Liver (tissue), 9 donors: Measurements from ENCODE around the gene NEDD4. TPM values are rescaled to one million over a fixed set of nuclear protein-coding genes. Genes with fewer than 3 reads are reported as not detected.

Experiments
- DNase-seq: peaks from one replicate; pipeline ENCODE4 v3.0.0-alpha.2; 2017; ENCODE audit warnings: low spot score
- H3K27ac ChIP-seq, 2 donors: one replicate each; pipeline ENCODE4 v1.7.0; 2013; ENCODE audit warnings: inconsistent platforms in 2 of 2, low read length in 2 of 2, control low read depth in 1 of 2, low read depth in 1 of 2, mild to moderate bottlenecking in 1 of 2
- H3K27me3 ChIP-seq, 4 donors: one replicate each; pipeline versions ENCODE4 v1.6.1 to v1.7.0; 2013; ENCODE audit warnings: low read length in 3 of 4, inconsistent platforms in 1 of 4, mild to moderate bottlenecking in 1 of 4, moderate library complexity in 1 of 4; ENCODE audit not compliant: control insufficient read depth in 4 of 4, insufficient read depth in 4 of 4
- H3K36me3 ChIP-seq, 4 donors: one replicate each; pipeline versions ENCODE4 v1.6.1 to v1.7.0; 2013; ENCODE audit warnings: low read length in 3 of 4, mild to moderate bottlenecking in 3 of 4, low read depth in 1 of 4, moderate library complexity in 1 of 4; ENCODE audit not compliant: control insufficient read depth in 4 of 4, insufficient read depth in 3 of 4
- H3K4me1 ChIP-seq, 4 donors: one replicate each; pipeline versions ENCODE4 v1.6.1 to v1.7.0; 2013; ENCODE audit warnings: low read length in 3 of 4, mild to moderate bottlenecking in 3 of 4, moderate library complexity in 1 of 4; ENCODE audit not compliant: control insufficient read depth in 4 of 4, insufficient read depth in 4 of 4
- H3K4me3 ChIP-seq, 3 donors: one replicate each; pipeline versions ENCODE4 v1.6.1 to v1.7.0; 2013; ENCODE audit warnings: low read length in 3 of 3, control low read depth in 1 of 3, low read depth in 1 of 3, mild to moderate bottlenecking in 1 of 3
- H3K9ac ChIP-seq, 2 donors: one replicate each; pipeline ENCODE4 v1.7.0; 2013; ENCODE audit warnings: low read length in 2 of 2, mild to moderate bottlenecking in 2 of 2, moderate library complexity in 2 of 2, control low read depth in 1 of 2, low read depth in 1 of 2
- H3K9me3 ChIP-seq, 4 donors: one replicate each; pipeline versions ENCODE4 v1.6.1 to v1.7.0; 2013; ENCODE audit warnings: low read length in 3 of 4; ENCODE audit not compliant: control insufficient read depth in 4 of 4
- EGR1 ChIP-seq, 2 donors: IDR thresholded peaks; 2 replicates each; pipeline ENCODE4 v1.6.1; 2016 to 2018; ENCODE audit warnings: antibody characterized with exemption in 2 of 2, low read depth in 2 of 2
- FOXA1 ChIP-seq: IDR thresholded peaks from 2 replicates; pipeline ENCODE4 v1.6.1; 2016; ENCODE audit warnings: antibody characterized with exemption
- FOXA2 ChIP-seq: IDR thresholded peaks from 2 replicates; pipeline ENCODE4 v1.6.1; 2016; ENCODE audit warnings: antibody characterized with exemption
- GABPA ChIP-seq, 2 donors: IDR thresholded peaks in 1 of 2; conservative IDR thresholded peaks in 1 of 2; 2 replicates each; pipeline ENCODE4 v1.6.1; 2016; ENCODE audit warnings: antibody characterized with exemption in 2 of 2, mild to moderate bottlenecking in 1 of 2, moderate library complexity in 1 of 2
- HNF4A ChIP-seq, 2 donors: conservative IDR thresholded peaks; 2 replicates each; pipeline ENCODE4 v1.6.1; 2016; ENCODE audit warnings: antibody characterized with exemption in 2 of 2, mild to moderate bottlenecking in 2 of 2
- HNF4G ChIP-seq: IDR thresholded peaks from 2 replicates; pipeline ENCODE4 v1.6.1; 2016; ENCODE audit warnings: antibody characterized with exemption
- JUND ChIP-seq, 2 donors: IDR thresholded peaks; 2 replicates each; pipeline ENCODE4 v1.6.1; 2016; ENCODE audit warnings: antibody characterized with exemption in 2 of 2
- NR2F2 ChIP-seq: IDR thresholded peaks from 2 replicates; pipeline ENCODE4 v1.6.1; 2016; ENCODE audit warnings: antibody characterized with exemption
- RXRA ChIP-seq, 2 donors: IDR thresholded peaks; 2 replicates each; pipeline ENCODE4 v1.6.1; 2017 to 2018; ENCODE audit warnings: antibody characterized with exemption in 2 of 2, mild to moderate bottlenecking in 1 of 2
- SP1 ChIP-seq: IDR thresholded peaks from 2 replicates; pipeline ENCODE4 v1.6.1; 2018; ENCODE audit warnings: antibody characterized with exemption, mild to moderate bottlenecking
- TAF1 ChIP-seq: conservative IDR thresholded peaks from 2 replicates; pipeline ENCODE4 v1.6.1; 2016; ENCODE audit warnings: antibody characterized with exemption, mild to moderate bottlenecking
- YY1 ChIP-seq: IDR thresholded peaks from 2 replicates; pipeline ENCODE4 v1.6.1; 2016; ENCODE audit warnings: antibody characterized with exemption, mild to moderate bottlenecking
- WGBS: extraction: QIAGEN DNeasy Blood & Tissue Kit; methylation state at CpG from one replicate; pipeline ENCODE4 v1.1.7; 2013; 5-methylcytosine and 5-hydroxymethylcytosine counted together
- polyA plus RNA-seq, 2 donors: library from polyadenylated mRNA; stranded (reverse) in 1 of 2; unstranded in 1 of 2; fragments of 200-250 nt in 1 of 2; fragments of >200 nt in 1 of 2; fragmentation: Nextera tagmentation in 1 of 2; extraction: Ambion mirVana in 1 of 2; gene quantifications; one replicate each; pipeline versions ENCODE4 v1.2.1 to v1.2.3, GENCODE V29; 2013 to 2015
- total RNA-seq, 2 donors: library from RNA; depleted of rRNA; stranded (reverse); fragments of >200 nt; gene quantifications; one replicate each; pipeline ENCODE4 v1.2.3, GENCODE V29; 2014
- TF ChIP-seq, protein P1 (sequence below): IDR thresholded peaks from 2 replicates; pipeline ENCODE4 v1.6.1; 2016; ENCODE audit warnings: antibody characterized with exemption
- TF ChIP-seq, protein P2 (sequence below): fragments of 150-350 bp; IDR thresholded peaks from 2 replicates; pipeline ENCODE4 v1.5.1; 2017; ENCODE audit warnings: improper control_type of control experiment, low read depth, low read length; ENCODE audit not compliant: missing input control
- TF ChIP-seq, protein P3 (sequence below): IDR thresholded peaks from 2 replicates; pipeline ENCODE4 v1.6.1; 2016; ENCODE audit warnings: antibody characterized with exemption, mild to moderate bottlenecking
- TF ChIP-seq, protein P4 (sequence below): IDR thresholded peaks from 2 replicates; pipeline ENCODE4 v1.6.1; 2016; ENCODE audit warnings: antibody characterized with exemption
- donor health status: healthy.
- donor health status: healthy.
- donor health status: healthy.
- donor health status: healthy.
- donor health status: healthy.

The NEDD4 gene
- total and polyA plus RNA-seq, 4 donors: 9.1 to 17.5 (median 12.4) TPM

DNA sequence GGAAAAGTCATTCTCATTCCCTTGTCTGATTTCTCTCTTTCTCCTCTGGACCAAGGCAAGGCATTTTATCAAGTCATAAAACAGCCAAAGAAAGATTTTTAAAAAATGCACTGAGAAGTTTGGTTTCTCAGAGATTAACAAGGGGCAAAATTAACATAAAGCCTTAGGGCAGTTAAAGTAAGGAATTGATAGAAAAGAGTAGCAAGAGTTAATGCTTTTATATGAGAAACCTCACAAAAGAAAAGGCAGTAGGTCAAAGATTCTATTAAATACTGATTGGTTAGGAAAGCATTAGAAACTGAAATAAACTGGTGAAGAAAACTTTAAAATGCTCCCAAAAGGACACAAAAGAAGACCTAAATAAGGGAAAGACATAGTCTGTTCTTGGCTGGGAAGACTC, 129.5 kb downstream of the NEDD4 start (continued):
- TF ChIP-seq, protein P1, sequence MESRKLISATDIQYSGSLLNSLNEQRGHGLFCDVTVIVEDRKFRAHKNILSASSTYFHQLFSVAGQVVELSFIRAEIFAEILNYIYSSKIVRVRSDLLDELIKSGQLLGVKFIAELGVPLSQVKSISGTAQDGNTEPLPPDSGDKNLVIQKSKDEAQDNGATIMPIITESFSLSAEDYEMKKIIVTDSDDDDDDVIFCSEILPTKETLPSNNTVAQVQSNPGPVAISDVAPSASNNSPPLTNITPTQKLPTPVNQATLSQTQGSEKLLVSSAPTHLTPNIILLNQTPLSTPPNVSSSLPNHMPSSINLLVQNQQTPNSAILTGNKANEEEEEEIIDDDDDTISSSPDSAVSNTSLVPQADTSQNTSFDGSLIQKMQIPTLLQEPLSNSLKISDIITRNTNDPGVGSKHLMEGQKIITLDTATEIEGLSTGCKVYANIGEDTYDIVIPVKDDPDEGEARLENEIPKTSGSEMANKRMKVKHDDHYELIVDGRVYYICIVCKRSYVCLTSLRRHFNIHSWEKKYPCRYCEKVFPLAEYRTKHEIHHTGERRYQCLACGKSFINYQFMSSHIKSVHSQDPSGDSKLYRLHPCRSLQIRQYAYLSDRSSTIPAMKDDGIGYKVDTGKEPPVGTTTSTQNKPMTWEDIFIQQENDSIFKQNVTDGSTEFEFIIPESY: no peak
- TF ChIP-seq EGR1 (IDR thresholded peaks at IDR 0.05; ENCODE audit: low read depth in 2 of 2): no peak

DNA sequence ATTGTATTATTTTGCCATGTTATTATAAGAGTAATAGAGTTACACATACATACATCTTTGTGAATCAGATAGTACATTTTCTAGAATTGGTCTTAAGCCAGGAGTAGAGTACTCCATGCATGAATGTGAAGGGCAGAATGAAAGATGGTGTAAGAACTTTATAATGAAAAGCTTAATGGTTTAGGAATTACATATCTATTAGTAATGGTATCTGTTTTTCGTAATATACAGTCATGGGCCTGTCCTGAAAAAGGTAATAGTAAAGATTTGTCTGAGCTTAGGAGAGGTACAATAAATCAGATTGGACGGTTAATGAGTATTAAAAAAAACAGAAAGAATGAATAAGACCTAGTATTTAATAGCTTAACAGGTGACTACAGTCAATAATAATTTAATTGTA, 132.3 kb downstream of the NEDD4 start:
- peaks cover 5 to 31% (median 25%) of the 10 kb centered on the region in 4 donors for H3K36me3 ChIP-seq

More for the DNA sequence above, 132.3 kb downstream of the NEDD4 start:
- Histone ChIP-seq H3K9me3 (no peaks in the 10 kb centered on the region), H3K27me3 (no peaks in the 10 kb centered on the region), H3K9ac (no peak overlapping the region), H3K27ac (no peak overlapping the region), H3K4me3 (no peak overlapping the region), H3K4me1 (no peaks in the 10 kb centered on the region)
- no peak for DNase-seq
- no peak for TF ChIP-seq RXRA (IDR thresholded peaks at IDR 0.05)
- TF ChIP-seq FOXA1: no peak
- TF ChIP-seq SP1: no peak
- TF ChIP-seq, protein P2, sequence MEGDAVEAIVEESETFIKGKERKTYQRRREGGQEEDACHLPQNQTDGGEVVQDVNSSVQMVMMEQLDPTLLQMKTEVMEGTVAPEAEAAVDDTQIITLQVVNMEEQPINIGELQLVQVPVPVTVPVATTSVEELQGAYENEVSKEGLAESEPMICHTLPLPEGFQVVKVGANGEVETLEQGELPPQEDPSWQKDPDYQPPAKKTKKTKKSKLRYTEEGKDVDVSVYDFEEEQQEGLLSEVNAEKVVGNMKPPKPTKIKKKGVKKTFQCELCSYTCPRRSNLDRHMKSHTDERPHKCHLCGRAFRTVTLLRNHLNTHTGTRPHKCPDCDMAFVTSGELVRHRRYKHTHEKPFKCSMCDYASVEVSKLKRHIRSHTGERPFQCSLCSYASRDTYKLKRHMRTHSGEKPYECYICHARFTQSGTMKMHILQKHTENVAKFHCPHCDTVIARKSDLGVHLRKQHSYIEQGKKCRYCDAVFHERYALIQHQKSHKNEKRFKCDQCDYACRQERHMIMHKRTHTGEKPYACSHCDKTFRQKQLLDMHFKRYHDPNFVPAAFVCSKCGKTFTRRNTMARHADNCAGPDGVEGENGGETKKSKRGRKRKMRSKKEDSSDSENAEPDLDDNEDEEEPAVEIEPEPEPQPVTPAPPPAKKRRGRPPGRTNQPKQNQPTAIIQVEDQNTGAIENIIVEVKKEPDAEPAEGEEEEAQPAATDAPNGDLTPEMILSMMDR: no peak
- no peak for TF ChIP-seq EGR1 (IDR thresholded peaks at IDR 0.05; ENCODE audit: low read depth in 2 of 2)
- TF ChIP-seq HNF4A (conservative IDR thresholded peaks at IDR 0.05): no peak
- no peak for TF ChIP-seq TAF1
- no peak for TF ChIP-seq HNF4G
- TF ChIP-seq GABPA (IDR thresholded peaks at IDR 0.05 in 1 of 2, conservative IDR thresholded peaks at IDR 0.05 in 1 of 2): no peak
- no peak for TF ChIP-seq YY1
- TF ChIP-seq, protein P3, sequence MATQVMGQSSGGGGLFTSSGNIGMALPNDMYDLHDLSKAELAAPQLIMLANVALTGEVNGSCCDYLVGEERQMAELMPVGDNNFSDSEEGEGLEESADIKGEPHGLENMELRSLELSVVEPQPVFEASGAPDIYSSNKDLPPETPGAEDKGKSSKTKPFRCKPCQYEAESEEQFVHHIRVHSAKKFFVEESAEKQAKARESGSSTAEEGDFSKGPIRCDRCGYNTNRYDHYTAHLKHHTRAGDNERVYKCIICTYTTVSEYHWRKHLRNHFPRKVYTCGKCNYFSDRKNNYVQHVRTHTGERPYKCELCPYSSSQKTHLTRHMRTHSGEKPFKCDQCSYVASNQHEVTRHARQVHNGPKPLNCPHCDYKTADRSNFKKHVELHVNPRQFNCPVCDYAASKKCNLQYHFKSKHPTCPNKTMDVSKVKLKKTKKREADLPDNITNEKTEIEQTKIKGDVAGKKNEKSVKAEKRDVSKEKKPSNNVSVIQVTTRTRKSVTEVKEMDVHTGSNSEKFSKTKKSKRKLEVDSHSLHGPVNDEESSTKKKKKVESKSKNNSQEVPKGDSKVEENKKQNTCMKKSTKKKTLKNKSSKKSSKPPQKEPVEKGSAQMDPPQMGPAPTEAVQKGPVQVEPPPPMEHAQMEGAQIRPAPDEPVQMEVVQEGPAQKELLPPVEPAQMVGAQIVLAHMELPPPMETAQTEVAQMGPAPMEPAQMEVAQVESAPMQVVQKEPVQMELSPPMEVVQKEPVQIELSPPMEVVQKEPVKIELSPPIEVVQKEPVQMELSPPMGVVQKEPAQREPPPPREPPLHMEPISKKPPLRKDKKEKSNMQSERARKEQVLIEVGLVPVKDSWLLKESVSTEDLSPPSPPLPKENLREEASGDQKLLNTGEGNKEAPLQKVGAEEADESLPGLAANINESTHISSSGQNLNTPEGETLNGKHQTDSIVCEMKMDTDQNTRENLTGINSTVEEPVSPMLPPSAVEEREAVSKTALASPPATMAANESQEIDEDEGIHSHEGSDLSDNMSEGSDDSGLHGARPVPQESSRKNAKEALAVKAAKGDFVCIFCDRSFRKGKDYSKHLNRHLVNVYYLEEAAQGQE: no peak
- TF ChIP-seq FOXA2: no peak
- TF ChIP-seq, protein P4, sequence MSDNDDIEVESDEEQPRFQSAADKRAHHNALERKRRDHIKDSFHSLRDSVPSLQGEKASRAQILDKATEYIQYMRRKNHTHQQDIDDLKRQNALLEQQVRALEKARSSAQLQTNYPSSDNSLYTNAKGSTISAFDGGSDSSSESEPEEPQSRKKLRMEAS: no peak
- no peak for TF ChIP-seq JUND (IDR thresholded peaks at IDR 0.05)
- TF ChIP-seq, protein P1: no peak
- TF ChIP-seq NR2F2: no peak
- 96% methylated on average over 2 of the region's 2 CpGs for WGBS
